SH-SY5Y (cell line): Measurements from ENCODE around the gene ITPKC.

Experiments used
- GATA2 ChIP-seq: IDR thresholded peaks from 2 replicates; pipeline ENCODE4 v1.6.1; 2011; ENCODE audit warnings: mild to moderate bottlenecking, low read depth, low read length
- GATA3 ChIP-seq: IDR thresholded peaks from 2 replicates; pipeline ENCODE4 v1.6.1; 2011; ENCODE audit warnings: low read depth, mild to moderate bottlenecking, low read length, moderate library complexity

GRCh38 chr19:40743926-40744325 lies 27.0 kb downstream of the ITPKC start:
- TF ChIP-seq GATA2 (no peak), GATA3 (no peak)
